K562 (cell line): ENCODE data around the gene BIRC6. TPM values are rescaled to one million over a fixed set of nuclear protein-coding genes. Genes with fewer than 3 reads are reported as not detected.

Experiments used
- ATAC-seq: fragments of 200-7000 bp; cut with Tn5 transposase; 3 replicates; pipeline ENCODE4 v1.9.1; 2020; ENCODE audit warnings: moderate library complexity
- BruUV-seq: library from RNA; stranded (reverse); fragments of 400-500 nt; replicated peaks from 2 replicates; lab custom pipeline; 2021; lab: Mats Ljungman, UMichigan
- CTCF ChIA-PET: fragments of 300-600 bp; formaldehyde crosslinking; extraction: SDS; loops from one replicate; lab custom pipeline; 2021; ENCODE audit warnings: low intra/inter-chr PET ratio; lab: Yijun Ruan, JAX
- POLR2A ChIA-PET: fragments of 300-600, 350-650 bp; sonication (Branson Sonifier 250); formaldehyde crosslinking; extraction: SDS; loops from one replicate; lab custom pipeline; 2021; ENCODE audit warnings: antibody characterized with exemption, inconsistent platforms; lab: Yijun Ruan, JAX
- DNase-seq, 4 experiments: peaks; one replicate each; pipeline versions ENCODE4 v3.0.0 to v3.0.0-alpha.2; 2011 to 2018; ENCODE audit warnings: low spot score in 3 of 4, mixed read lengths in 3 of 4; ENCODE audit errors: extremely low read depth in 1 of 4
- FAIRE-seq: peaks from 2 replicates; lab custom pipeline; 2011; peaks lifted over from hg19 to GRCh38; lab: Jason Lieb, UNC
- H2AFZ ChIP-seq: 2 replicates; pipeline ENCODE4 v1.6.0; 2011; ENCODE audit warnings: low read depth, low read length, control low read depth, inconsistent platforms
- H3K27ac ChIP-seq: fragments of 200-600 bp; 3 replicates; pipeline ENCODE4 v1.8.0; 2011; ENCODE audit warnings: low read depth, mild to moderate bottlenecking, control low read depth, inconsistent platforms, low read length, moderate library complexity, mixed read lengths; ENCODE audit errors: extremely low read depth
- H3K27me3 ChIP-seq, 2 experiments: fragments of 300-600 bp in 1 of 2; 2 replicates in 1 of 2; 3 replicates in 1 of 2; pipeline versions ENCODE4 v1.6.0 to v1.8.0; 2011; ENCODE audit warnings: inconsistent platforms in 2 of 2, low read length in 2 of 2, mild to moderate bottlenecking in 1 of 2, mixed read lengths in 1 of 2, moderate library complexity in 1 of 2; ENCODE audit not compliant: control insufficient read depth in 2 of 2, insufficient read depth in 2 of 2
- H3K36me3 ChIP-seq: fragments of 300-600 bp; 3 replicates; pipeline ENCODE4 v1.8.0; 2011; ENCODE audit warnings: mild to moderate bottlenecking, low read length, inconsistent platforms; ENCODE audit not compliant: control insufficient read depth, insufficient read depth
- H3K4me1 ChIP-seq, 2 experiments: fragments of 200-600 bp in 1 of 2; replicated peaks in 1 of 2; 2 replicates in 1 of 2; 3 replicates in 1 of 2; pipeline versions ENCODE4 v1.5.1 to v1.8.0; 2011; ENCODE audit warnings: inconsistent platforms in 2 of 2, low read length in 2 of 2, mild to moderate bottlenecking in 1 of 2, mixed read lengths in 1 of 2, moderate library complexity in 1 of 2; ENCODE audit not compliant: control insufficient read depth in 2 of 2, insufficient read depth in 2 of 2
- H3K4me2 ChIP-seq: 2 replicates; pipeline ENCODE4 v1.6.1; 2011; ENCODE audit warnings: low read length, control low read depth, inconsistent platforms, mixed read lengths; ENCODE audit not compliant: insufficient read depth
- H3K4me3 ChIP-seq: fragments of 200-600 bp; sonication (generic), shearing (Covaris generic); 2 replicates; pipeline ENCODE4 v1.5.1; 2016; ENCODE audit warnings: control low read depth, inconsistent platforms
- H3K79me2 ChIP-seq: fragments of 200-600 bp; 3 replicates; pipeline ENCODE4 v1.8.0; 2011; ENCODE audit warnings: low read length, inconsistent platforms; ENCODE audit not compliant: control insufficient read depth, insufficient read depth
- H3K9ac ChIP-seq, 2 experiments: 2 replicates each; pipeline versions ENCODE4 v1.6.0 to v1.6.1; 2011; ENCODE audit warnings: low read depth in 2 of 2, low read length in 2 of 2, control low read depth in 1 of 2, inconsistent platforms in 1 of 2, mild to moderate bottlenecking in 1 of 2, mixed read lengths in 1 of 2; ENCODE audit not compliant: insufficient read depth in 1 of 2
- H3K9me1 ChIP-seq: one replicate; pipeline ENCODE4 v1.6.0; 2011; ENCODE audit warnings: inconsistent platforms, mild to moderate bottlenecking, low read length, moderate library complexity; ENCODE audit not compliant: control insufficient read depth, insufficient read depth
- H3K9me3 ChIP-seq: replicated peaks from 2 replicates; pipeline ENCODE4 v1.5.1; 2011; ENCODE audit warnings: low read depth, low read length, inconsistent platforms; ENCODE audit not compliant: control insufficient read depth, insufficient read depth
- H4K20me1 ChIP-seq: replicated peaks from 2 replicates; pipeline ENCODE4 v1.6.1; 2011; ENCODE audit warnings: low read length, inconsistent platforms, mixed read lengths; ENCODE audit not compliant: control insufficient read depth, insufficient read depth
- CCNT2 ChIP-seq: IDR thresholded peaks from 2 replicates; pipeline ENCODE4 v1.6.1; 2011; ENCODE audit warnings: borderline replicate concordance, low read depth, mild to moderate bottlenecking, moderate library complexity, mixed read lengths, low read length; ENCODE audit not compliant: insufficient read length; ENCODE audit errors: extremely low read depth
- MAFF ChIP-seq: IDR thresholded peaks from 2 replicates; pipeline ENCODE4 v1.6.1; 2012; ENCODE audit warnings: low read length, improper control_type of control experiment
- MGA ChIP-seq: fragments of 450-650 bp; IDR thresholded peaks from 2 replicates; pipeline ENCODE4 v1.6.1; 2016; ENCODE audit warnings: mild to moderate bottlenecking, moderate library complexity
- NBN ChIP-seq: fragments of 450-650 bp; IDR thresholded peaks from 2 replicates; pipeline ENCODE4 v1.6.1; 2016; ENCODE audit warnings: low read depth, mild to moderate bottlenecking
- NONO ChIP-seq, 2 experiments: fragments of 200-400 bp in 1 of 2; fragments of 450-650 bp in 1 of 2; formaldehyde crosslinking in 1 of 2; IDR thresholded peaks; 2 replicates each; pipeline ENCODE4 v1.6.1; 2017; ENCODE audit warnings: low read depth in 2 of 2, mild to moderate bottlenecking in 2 of 2, moderate library complexity in 2 of 2, low read length in 1 of 2
- POLR2H ChIP-seq: IDR thresholded peaks from 2 replicates; pipeline ENCODE4 v1.6.1; 2016; ENCODE audit warnings: missing genetic modification characterization, low read depth, mild to moderate bottlenecking, control low read depth, missing compliant biosample characterization, moderate library complexity
- PRPF4 ChIP-seq: fragments of 200-400 bp; formaldehyde crosslinking; IDR thresholded peaks from one replicate; pipeline ENCODE4 v1.6.1; 2017; ENCODE audit warnings: low read length, low read depth, mild to moderate bottlenecking; ENCODE audit not compliant: insufficient read depth, poor library complexity, severe bottlenecking
- SMAD2 ChIP-seq: fragments of 150-350 bp; IDR thresholded peaks from 2 replicates; pipeline ENCODE4 v1.6.1; 2014; ENCODE audit warnings: low read depth, mild to moderate bottlenecking, low read length
- SREBF2 ChIP-seq: sonication (generic); formaldehyde crosslinking; IDR thresholded peaks from 2 replicates; pipeline ENCODE4 v1.4.0; 2020; ENCODE audit warnings: mild to moderate bottlenecking, missing genetic modification reagents
- ZNF274 ChIP-seq: IDR thresholded peaks from 2 replicates; pipeline ENCODE4 v1.6.1; 2011; ENCODE audit warnings: low read depth, mild to moderate bottlenecking, low read length, moderate library complexity, borderline replicate concordance
- ZNF696 ChIP-seq: fragments of 250-450 bp; sonication (Bioruptor Pico); conservative IDR thresholded peaks from 2 replicates; pipeline ENCODE4 v1.4.0; 2020; ENCODE audit warnings: mild to moderate bottlenecking, moderate library complexity
- WGBS: fragments of 100-300 bp; shearing (Covaris generic); methylation state at CpG from one replicate; pipeline ENCODE4 v1.1.6; 2016; ENCODE audit warnings: low coverage, mixed read lengths; ENCODE audit not compliant: insufficient coverage; ENCODE audit errors: missing lambda C conversion rate; 5-methylcytosine and 5-hydroxymethylcytosine counted together
- in situ Hi-C: fragments of 300-500 bp; cut with MboI; formaldehyde crosslinking; loops from 4 replicates; pipeline ENCODE4 v1.15.0; 2018; ENCODE audit warnings: inconsistent platforms, mixed read lengths
- intact Hi-C: fragments of 100-400 bp; cut with micrococcal nuclease; formaldehyde crosslinking; loops from 2 replicates; pipeline ENCODE4 v1.14.2; 2022
- polyA plus RNA-seq, 8 experiments: library from polyadenylated mRNA; depleted of rRNA in 4 of 8; stranded (reverse) in 5 of 8; unstranded in 3 of 8; fragments of >200 nt; fragmentation: Nextera tagmentation in 2 of 8; fragmentation: Illumina TruSeq in 1 of 8; extraction: Ambion mirVana in 2 of 8; extraction: Trizol in 1 of 8; gene quantifications; 2 replicates each; pipeline versions ENCODE4 v1.2.1 to v1.2.3, GENCODE V29; 2011 to 2014; ENCODE audit warnings: inconsistent platforms in 1 of 8, missing spikeins in 1 of 8
- total RNA-seq, 7 experiments: library from RNA; depleted of rRNA in 6 of 7; stranded (reverse); fragments of >200 nt in 6 of 7; fragmentation: Illumina TruSeq in 2 of 7; extraction: Trizol in 2 of 7; gene quantifications; 2 replicates each; pipeline versions ENCODE4 v1.2.1 to v1.2.3, GENCODE V29; 2011 to 2021; ENCODE audit warnings: low replicate concordance in 1 of 7

The BIRC6 gene
- total and polyA plus RNA-seq, 9 of the 15 experiments (the other 6 are each of a cell fraction or from before 2014, with no cell fraction given), result 18.8 to 110 (median 49.8) TPM

DNA sequence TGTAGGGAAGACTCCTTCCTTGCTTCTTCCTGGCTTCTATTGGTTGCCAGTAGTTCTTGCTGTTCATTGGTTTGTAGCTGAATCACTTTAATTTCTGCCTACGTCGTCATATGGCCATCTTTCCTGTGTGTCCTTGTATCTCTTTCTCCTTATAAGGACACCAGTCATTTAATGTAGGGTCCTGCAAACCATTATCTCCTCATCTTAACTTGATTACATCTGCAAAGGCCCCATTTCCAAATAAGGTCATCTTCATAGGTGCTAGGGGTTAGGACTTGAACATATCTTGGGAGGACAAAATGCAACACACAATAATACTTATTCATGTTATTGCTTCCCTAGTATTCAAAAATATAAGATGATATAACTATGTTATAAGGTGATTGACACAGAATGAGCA is 175.5 kb downstream of the BIRC6 start:
- 94% methylated on average over 2 of the region's 2 CpGs for WGBS
- H4K20me1 ChIP-seq, result no peaks in the 10 kb centered on the region
- no peak overlapping the region for H3K27ac ChIP-seq
- no peaks in the 10 kb centered on the region for H3K9me3 ChIP-seq
- in situ Hi-C loops (no loop called here), intact Hi-C loops (no loop called here)
- no peak overlapping the region for H3K4me2 ChIP-seq
- no peaks in the 10 kb centered on the region for H3K79me2 ChIP-seq
- H3K9ac ChIP-seq, result no peak overlapping the region
- DNase-seq (no peak), FAIRE-seq (no peak), ATAC-seq (no peak)
- CTCF ChIA-PET, result no interaction called here
- H2AFZ ChIP-seq, result no peak overlapping the region
- no peaks in the 10 kb centered on the region for H3K4me1 ChIP-seq
- no peaks in the 10 kb centered on the region for H3K9me1 ChIP-seq
- no TSS peak for BruUV-seq
- POLR2A ChIA-PET, result no interaction called here
- H3K27me3 ChIP-seq, result no peaks in the 10 kb centered on the region
- H3K4me3 ChIP-seq, result no peak overlapping the region
- peaks cover 61% of the 10 kb centered on the region for H3K36me3 ChIP-seq
- TF ChIP-seq SREBF2 (CRISPR knock-in tag), result no peak
- no peak for TF ChIP-seq POLR2H (tag)
- no peak for TF ChIP-seq NBN
- no peak for TF ChIP-seq SMAD2
- no peak for TF ChIP-seq MGA
- TF ChIP-seq ZNF274, result no peak
- no peak for TF ChIP-seq MAFF
- no peak for TF ChIP-seq ZNF696 (CRISPR knock-in tag)
- no peak for TF ChIP-seq PRPF4
- no peak for TF ChIP-seq NONO (IDR thresholded peaks at IDR 0.05; ENCODE audit: low read depth in 2 of 2, low read length in 1 of 2)
- no peak for TF ChIP-seq CCNT2
